Measurements from ENCODE around the gene NTM.

Gene NTM

DNA sequence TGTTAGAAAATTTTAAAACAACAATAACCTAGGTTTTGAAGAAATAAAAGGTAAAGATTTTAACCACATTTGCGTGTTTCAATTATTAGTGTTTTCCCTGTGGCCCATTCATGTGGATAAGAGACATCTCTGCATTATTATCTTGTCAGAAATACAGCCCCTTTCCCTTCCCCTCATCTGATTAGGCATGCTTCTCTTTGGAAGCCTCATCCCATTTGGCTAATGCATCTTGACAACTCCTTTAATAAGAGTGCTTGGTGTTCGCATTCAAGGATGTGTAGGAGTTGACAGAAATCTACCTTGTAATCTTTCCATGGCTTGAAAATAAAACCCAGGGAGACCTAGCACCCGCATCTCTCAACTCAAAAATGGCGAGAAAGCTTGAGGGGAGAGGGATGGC, 635.5 kb downstream of the NTM start:
- no peak for DNase-seq (ENCODE audit: low read depth, low spot score)

DNA sequence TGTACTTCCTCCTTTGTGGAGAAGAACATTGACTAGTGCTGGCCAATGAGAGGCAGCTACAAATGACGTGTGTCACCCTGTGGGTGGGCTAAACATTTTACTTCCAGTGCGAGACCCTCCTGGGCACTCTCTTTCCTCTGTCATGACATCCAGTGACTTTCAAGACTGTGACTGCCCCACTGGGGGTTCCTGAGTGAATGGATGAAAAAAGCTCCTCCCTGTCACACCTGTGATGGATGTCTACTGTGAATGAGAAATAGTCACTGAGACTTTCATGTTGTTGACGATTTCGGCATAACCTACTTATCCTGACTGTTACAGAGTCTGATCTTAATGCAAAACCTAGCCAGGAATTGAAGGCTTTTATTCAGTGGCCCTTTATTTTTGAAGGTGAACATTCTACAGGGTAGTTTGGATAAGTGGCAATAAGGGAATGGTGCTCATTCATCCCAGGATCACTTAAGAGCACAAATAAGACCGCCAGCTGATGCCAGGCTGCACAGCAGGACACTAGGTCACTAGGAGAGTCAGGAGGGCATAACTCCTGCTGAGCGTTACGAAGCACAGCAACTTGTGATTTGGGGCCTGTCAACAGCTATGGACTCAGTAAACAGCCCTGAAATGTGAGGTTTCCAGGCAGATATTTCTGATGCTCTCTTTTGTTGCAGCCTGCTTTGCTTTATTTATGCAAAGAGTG, 636.6 kb downstream of the NTM start:
- no peak for DNase-seq (ENCODE audit: low read depth, low spot score)

DNA sequence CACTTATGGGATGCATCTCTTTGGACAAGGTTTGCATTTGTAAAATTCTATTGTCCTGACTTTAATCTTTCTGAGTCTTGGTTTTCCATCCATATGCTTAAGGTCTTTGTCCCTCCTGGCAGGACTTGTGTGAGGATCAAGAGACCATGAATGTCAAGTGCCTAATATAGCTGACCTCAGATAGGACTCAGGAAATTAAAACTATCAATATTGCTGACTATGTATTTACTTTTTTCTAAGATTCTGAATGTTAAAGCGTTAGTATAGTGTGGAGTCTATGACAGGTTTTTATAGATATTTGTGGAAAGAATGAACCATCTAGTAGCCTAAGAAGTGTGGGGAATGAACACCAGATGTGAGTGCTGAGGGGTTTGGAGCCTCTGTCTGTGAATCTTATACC, 637.8 kb downstream of the NTM start:
- DNase-seq (ENCODE audit: low read depth, low spot score): no peak

DNA sequence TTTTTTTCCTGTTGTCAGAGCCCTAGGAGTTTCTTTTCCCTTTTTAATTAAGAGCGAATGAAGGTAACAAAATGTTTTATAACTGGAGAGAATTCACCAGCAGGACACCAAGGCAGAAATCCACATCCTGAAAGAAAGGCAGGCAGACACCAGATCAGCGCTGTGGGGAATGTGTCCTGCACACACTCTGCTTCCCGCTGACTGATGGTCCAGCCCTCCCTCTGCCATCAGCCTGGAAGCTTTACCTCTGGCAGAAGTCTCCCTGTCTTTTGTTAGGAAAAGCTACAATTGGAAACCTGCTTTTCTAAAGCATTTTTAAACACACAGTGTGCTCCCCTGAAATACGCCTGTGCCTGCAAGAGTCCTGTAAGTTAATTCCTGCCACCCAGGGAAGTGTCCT, 638.5 kb downstream of the NTM start:
- no peak for DNase-seq (ENCODE audit: low read depth, low spot score)

DNA sequence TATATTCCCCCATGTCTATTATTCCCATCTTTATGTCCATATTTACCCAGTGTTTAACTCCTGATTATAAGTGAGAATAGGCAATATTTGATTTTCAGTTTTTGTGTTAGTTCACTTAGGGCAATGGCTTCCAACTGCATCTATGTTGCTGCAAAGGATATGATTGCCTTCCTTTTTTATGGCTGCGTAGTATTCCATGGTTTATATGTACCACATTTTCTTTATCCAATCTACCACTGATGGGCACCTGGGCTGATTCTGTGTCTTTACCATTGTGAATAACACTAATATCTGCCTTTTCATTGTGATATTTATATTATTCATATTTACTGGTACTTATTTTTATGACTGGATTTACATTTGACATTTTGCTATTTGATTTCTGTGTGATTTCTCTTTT, 649.6 kb downstream of the NTM start:
- no peak for DNase-seq (ENCODE audit: low read depth, low spot score)

DNA sequence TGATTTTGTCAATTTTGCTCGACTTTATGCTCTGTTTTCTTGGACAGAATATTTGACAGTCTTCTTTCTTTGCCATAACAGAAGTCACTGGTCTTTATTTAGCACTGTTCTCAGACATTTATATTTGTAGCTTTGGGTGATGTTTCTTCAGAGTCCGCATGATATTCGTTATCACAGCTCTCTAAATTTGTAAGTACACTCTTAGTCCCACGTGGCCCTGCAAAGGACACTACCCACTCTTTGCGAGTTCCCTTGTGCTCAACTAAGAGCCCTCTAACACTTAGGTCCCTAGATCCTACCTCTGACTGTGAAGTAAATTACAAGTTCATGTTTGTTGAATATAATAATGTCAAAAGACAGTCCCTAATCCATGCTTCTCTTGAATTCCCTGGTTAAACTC, 651.9 kb downstream of the NTM start:
- no peak for DNase-seq (ENCODE audit: low read depth, low spot score)

DNA sequence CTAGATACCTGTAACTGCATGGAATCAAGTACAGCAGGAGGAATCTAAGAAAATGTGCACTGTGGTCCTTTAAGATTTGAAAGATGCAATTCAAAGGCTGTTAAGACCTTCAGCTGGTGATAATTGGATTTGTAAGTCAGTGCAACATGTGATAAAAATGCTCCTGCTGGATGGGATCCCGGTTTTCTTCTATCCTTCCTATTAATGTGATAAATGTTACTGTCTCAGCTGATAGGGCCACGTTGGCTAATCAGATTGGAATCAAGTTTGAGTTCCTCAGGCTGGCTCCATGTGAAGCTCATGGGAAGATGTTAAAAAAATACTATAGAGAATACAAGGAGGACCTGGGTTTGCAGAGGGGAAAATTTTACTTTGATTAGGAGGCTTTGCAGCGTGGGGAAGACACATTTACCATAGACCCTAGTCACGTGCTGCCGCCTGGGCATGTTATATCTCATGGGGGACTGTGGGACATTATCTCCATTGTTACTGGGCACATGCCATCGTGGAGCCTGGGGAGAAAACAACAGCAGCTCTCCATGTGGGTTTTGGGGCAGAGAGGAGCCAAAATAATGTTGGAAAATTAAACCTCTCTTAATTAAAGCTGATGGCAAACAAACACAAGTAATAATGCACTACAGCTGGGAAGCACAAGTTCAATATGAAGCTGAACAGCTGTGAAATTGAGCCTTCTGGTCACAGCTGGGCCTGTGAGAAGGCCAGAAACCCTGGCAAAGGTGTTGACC, 652.5 kb downstream of the NTM start:
- DNase-seq (ENCODE audit: low read depth, low spot score): no peak

DNA sequence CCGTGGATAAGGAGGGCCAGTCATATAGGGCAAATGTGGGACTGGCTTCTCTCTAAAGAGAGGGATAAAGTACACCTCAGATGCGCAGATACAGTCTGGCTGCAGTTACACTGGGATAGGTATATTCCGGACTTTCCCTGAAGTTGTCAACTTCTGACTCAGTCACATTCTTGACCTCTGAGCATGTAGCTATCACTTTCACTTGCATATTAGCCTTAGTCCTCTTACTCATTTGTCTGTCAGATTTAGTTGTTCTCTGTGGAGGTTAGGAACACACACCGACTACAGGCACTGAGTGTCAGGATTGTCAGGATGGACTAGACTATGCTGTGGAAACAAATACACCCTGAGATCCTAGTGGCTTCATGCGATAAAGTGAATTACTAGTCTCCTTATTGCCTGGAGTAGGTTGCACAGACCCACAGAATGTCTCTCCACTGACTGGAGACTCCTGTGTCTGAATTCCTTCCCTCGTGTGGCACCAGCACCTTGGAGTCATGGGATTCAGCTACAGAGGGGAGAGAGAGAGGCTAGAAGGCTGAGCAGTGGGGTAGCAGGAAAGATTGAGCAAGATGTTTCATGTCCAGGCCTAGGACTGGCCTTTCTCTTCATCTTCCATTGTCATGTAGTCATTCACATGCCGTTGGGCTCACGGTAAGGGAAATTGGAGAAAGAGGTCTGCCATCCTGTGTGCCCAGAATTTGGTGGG, 654.3 kb downstream of the NTM start:
- no peak for DNase-seq (ENCODE audit: low read depth, low spot score)

DNA sequence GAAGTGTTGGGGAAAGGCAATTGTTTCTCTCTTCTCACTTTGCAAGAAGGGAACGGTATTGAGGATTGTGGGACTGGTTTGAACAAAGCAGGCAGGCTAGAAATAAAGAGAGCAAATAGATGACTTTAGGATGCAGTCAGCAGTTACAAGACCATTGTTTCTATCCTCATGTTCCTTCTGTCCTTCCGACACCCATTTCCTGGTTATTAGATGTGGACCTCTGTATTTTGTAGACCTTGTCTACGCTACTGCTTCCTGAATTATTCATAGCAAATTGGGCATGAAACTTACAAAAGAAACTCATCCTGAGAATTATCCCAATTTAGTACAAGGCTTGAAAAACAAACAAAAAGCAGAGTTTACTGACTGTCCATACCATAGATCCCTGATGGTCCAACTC, 656.3 kb downstream of the NTM start:
- no peak for DNase-seq (ENCODE audit: low read depth, low spot score)

DNA sequence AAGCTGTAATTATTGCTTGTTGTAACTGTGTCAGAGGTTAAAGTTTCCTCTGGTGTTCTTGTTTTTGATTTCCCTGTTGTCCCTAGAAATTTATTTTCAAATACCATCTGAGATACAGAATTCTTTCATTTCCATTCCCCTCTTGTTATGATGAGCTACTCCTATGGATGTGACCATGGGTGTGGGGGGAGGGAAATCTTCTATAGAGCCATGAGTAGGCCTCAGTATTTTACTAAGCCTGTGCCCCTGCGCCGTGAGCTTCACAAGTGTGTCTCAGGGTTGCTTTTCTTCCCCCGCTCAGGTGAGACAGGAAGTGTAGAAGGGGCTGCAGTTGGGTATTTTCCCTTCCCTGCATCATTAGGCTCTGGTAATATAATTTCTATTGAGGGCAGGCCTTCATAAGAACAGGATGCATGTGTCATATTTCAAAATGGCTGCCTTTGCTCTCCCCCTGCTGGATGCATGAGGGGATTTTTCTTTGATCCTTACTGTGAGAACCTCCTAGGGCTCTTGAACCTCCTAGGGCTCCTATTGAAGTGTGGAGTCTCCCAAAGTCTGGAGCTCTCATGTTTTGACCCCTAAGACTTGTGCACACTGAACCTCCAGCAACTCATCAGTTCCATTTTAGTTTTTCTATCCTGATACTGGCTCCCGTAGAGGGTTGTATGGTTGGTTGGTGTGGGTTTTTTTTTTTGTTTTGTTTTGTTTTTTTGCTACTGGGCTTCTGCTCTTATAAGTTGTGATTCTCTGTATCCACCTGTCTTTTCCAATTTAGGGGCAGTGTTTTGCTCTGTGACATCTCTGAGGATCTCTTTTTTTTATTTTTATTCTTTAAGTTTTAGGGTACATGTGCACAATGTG, 658.2 kb downstream of the NTM start:
- DNase-seq (ENCODE audit: low read depth, low spot score): no peak

DNA sequence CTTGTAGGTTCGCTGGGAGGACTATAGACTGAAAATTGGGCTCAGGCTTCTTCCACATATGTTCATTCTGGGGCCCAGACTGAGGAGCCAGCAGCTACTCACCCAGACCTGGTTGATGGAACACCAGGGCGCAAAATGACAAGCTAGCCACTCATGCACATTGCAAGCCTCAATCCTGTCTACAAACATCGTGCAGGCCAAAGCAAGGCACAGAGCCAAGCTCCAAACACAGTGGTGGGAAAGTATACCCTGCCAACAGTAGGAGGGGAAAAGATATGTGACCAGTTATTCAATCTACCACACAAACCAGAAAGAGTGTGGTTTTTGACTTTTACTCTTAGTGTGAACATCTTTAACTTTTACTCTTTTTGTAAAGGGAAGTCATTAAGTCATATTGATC, 660.5 kb downstream of the NTM start:
- DNase-seq (ENCODE audit: low read depth, low spot score): no peak

DNA sequence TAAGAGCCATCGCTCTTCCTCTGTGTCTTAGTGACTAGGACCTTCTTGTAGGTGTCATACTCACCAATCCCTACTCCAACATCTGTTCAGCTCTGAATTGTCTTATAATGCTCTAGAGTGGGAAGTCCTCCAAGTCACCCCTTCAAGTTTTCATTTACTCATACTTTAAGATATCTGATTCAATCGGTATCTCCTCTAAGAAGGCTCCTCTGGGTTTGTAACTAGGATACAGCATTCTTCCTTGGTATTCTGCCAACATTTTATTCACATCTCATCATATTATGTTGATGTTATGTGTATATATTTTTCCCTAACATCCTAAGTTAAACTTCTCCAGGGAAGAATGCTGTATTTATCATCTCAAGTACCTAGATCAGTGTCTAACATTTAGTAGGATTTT, 662.1 kb downstream of the NTM start:
- no peak for DNase-seq (ENCODE audit: low read depth, low spot score)

DNA sequence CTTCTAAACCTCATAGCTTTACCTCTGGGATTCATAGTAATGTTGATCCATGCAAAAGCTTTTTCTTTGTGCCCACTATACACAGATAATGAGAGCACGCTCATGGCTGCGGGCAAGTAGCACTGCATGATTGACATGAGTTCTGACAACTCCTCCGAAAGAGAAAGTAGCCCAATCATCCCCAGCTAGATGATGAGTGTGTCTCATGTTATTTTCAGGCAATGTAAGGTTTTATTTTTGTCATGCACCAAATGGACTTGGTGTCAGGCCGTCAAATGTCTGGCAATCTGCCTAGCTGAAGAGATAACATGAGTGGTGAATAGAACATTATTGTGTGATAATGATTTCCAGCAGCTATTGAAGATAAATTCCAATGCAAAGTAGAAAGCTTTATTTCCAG, 662.6 kb downstream of the NTM start:
- DNase-seq (ENCODE audit: low read depth, low spot score): no peak

DNA sequence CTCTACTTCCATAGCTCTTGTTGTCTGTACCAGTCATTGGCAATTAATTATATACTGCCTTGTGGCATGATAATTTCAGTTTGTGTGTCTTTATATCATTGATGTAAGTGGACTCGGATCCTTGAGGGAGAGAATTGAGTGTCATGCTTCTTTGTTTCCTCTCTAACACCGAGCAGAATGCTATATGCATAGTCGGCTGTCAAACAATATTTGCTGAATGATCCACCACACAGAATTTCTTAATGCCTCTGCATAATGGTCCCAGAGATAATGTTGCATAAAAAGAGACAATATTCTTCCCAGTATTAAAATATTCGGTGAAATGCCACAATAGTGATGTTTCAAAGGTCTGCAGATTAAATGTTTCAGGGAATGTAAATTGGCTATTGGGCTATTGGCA, 664.8 kb downstream of the NTM start:
- no peak for DNase-seq (ENCODE audit: low read depth, low spot score)

DNA sequence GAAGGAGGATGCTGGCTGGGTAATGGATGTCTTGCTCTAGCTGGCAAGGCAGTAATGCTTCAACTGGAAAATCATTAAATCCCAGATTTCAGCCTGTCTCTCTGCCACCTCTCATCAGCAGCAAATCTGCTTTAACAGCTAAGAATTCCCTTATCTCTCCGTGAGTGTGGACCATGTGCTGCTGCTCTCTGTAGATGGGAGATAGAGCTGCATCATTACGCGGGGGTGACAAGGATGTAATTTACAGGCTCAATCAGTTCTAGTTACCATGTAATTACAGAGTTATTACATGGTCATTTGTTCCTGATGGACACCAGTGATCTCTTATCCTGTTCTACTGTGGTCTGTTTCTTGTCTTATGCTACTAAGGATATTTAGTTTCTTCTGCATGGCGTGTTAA, 665.4 kb downstream of the NTM start:
- no peak for DNase-seq (ENCODE audit: low read depth, low spot score)

DNA sequence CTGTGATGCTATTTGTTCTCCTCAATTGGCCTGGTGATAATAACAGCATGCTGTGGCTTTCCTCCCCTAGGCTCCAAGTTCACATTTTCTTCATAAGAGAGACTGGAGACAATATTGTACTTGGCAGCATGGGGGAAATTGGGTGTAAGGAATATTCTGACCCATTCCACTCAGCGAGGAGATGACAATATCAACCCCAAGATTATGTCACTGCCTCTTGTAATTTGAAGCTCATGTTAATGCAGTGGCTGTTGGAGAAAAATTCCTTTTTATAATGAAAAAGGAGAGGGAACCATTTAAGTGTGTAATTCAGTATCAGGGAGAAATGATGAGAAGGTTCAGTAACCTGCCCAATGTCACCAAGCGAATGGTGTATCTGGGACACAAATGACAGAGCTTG, 665.8 kb downstream of the NTM start:
- no peak for DNase-seq (ENCODE audit: low read depth, low spot score)

DNA sequence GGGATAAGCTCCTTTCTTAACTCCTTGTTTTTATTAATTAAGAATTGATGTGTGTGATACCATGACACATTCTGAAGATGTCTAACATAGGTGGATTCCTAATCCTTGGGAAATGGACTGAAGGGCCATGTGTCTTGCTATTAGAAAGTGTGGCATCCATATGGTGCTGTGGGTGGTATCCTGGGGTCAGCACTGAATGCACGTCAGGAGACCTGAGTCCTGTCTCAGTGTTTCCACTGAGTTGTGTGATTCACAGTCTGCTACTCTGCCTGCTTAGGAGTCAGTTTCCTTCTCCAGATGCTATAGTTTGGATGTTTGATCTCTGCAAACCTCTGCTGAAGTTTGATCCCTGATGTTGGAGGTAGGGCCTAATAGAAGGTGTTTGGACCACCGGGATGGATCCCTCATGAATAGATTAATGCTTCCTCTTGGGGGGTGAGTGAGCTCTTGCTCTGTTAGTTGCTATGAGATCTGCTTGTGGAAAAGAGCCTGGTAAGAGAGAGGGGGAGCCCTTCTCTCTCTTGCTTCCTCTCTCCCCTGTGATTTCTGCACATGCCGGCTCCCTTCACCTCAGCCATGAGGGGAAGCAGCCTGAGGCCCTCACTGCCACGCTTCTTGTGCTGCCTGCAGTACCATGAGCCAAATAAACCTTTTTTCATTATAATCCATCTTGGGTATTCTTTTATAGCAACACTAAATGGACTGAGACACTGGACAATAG, 666.5 kb downstream of the NTM start:
- DNase-seq (ENCODE audit: low read depth, low spot score): no peak

DNA sequence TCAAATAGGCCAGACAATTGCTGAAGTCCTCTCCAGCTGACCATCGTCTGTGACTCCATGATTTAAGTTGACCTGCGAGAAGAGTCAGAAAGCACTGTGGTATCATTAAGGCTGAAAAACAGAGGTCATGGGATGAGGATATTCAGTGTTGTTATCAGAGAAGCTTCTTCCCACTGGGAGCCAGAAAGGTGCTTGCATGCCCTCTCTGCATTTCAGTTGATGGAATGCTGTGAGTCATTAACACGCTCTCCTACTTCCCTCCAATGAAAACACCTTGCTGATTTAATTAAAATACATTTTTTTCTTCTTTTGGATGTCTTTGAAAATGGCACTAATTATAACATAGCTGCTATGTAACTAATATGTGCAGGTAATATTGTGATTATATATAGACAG, 667.0 kb downstream of the NTM start:
- no peak for DNase-seq (ENCODE audit: low read depth, low spot score)

DNA sequence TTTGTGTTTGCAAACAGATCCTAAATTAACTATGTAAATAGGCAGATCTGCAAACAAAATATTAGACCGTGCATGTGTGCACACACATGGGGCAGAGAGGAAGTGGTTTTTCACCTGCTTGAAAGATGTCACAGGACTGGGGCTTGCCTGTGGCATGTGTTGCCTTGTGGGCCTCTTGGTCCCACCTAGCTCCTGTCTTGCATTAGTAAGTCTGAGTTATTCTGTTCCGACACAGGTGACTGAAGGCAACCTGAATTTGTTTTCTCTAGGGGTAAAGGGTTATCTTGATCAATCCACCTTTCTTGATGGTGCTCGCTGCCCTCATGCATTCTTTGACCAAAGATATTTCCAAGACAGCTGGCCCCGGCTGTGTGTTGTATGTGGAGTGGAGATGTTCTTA, 667.5 kb downstream of the NTM start:
- no peak for DNase-seq (ENCODE audit: low read depth, low spot score)

DNA sequence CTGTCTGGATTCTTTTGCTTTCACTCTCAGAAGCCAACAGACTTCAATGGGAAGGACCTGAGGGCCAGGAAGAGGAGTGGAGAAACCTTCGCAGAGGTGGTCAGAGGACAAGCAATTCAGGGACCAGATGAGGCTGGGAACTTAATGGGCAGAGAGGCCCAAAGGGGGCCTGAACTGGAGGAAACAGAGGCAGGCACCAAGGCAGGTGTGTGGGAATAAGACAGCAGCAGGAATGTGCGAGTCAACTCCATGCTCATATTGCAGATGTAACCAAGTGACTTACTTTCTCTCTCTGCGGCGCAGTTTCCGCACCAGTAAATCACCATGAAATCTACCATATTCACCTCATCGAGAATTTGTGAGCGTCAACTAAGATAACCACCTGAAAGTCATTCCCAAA, 669.1 kb downstream of the NTM start:
- no peak for DNase-seq (ENCODE audit: low read depth, low spot score)

DNA sequence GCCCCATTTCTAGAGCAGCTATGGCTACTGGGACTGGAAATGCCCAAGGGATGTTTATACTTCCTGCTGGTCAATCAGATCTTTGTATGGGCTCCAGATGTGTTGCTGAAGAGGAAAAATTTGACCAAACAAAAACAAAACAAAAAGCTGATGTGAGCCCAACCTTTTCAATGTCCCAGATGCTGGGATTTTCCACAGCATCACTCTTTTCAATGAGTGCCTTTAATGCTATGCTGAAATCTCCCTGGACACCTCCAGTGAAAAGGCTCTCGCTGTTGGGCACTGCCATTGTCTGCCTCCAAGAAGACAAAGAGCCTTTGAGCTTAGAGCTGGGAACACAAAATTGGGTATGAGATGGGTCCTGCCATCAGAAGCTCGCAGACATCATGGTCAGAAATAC, 671.9 kb downstream of the NTM start:
- no peak for DNase-seq (ENCODE audit: low read depth, low spot score)

Data from activated CD4-positive, CD25-positive, alpha-beta regulatory T cell treated with anti-CD3 and anti-CD28 coated beads, Interleukin-2, amount 50 U/mL, for 16 hours (primary cell).